HG03460 (cell line): Measurements from ENCODE around the gene MAST4.
A peak's percentile ranks its signal among the peaks of the same experiment; 100 is the strongest.

Experiments
- ATAC-seq: cut with Tn5 transposase; IDR thresholded peaks from one replicate; pipeline ENCODE4 v1.9.1; 2021; ENCODE audit not compliant: unreplicated experiment

The MAST4 gene

GRCh38 chr5:67144183-67144639 is 548.0 kb downstream of the MAST4 start:
- ATAC-seq, result no peak

- ATAC-seq, result no peak
These were observed 550.4 kb downstream of the MAST4 start for GRCh38 chr5:67146574-67146973.

- no peak for ATAC-seq
These were observed 550.8 kb downstream of the MAST4 start for GRCh38 chr5:67146981-67147380.

GRCh38 chr5:67147760-67148159 is 551.6 kb downstream of the MAST4 start:
- no peak for ATAC-seq

- ATAC-seq, result no peak
These were observed 553.1 kb downstream of the MAST4 start for GRCh38 chr5:67149057-67149950.

- ATAC-seq, result no peak
These were observed 553.8 kb downstream of the MAST4 start for GRCh38 chr5:67149951-67150523.

- no peak for ATAC-seq
These were observed 556.2 kb downstream of the MAST4 start for GRCh38 chr5:67152400-67152799.

GRCh38 chr5:67153292-67153691 is 557.1 kb downstream of the MAST4 start:
- ATAC-seq, result no peak

GRCh38 chr5:67154556-67155206 is 558.5 kb downstream of the MAST4 start:
- no peak for ATAC-seq

- ATAC-seq, result no peak
These were observed 560.9 kb downstream of the MAST4 start for GRCh38 chr5:67156976-67157583.

- ATAC-seq, result no peak
These were observed 564.1 kb downstream of the MAST4 start for GRCh38 chr5:67160272-67160671.

GRCh38 chr5:67160985-67161384 is 564.8 kb downstream of the MAST4 start:
- ATAC-seq, result no peak

- ATAC-seq, result no peak
These were observed 565.6 kb downstream of the MAST4 start for GRCh38 chr5:67161767-67162166.

GRCh38 chr5:67163231-67163756 is 567.1 kb downstream of the MAST4 start:
- no peak for ATAC-seq

GRCh38 chr5:67163863-67164595 is 567.8 kb downstream of the MAST4 start:
- no peak for ATAC-seq

GRCh38 chr5:67164856-67165525 is 568.8 kb downstream of the MAST4 start:
- ATAC-seq, result no peak

- peak; percentile 87 for ATAC-seq
These were observed 569.6 kb downstream of the MAST4 start for GRCh38 chr5:67165526-67166459.

- peak; percentile 48 for ATAC-seq
These were observed 570.5 kb downstream of the MAST4 start for GRCh38 chr5:67166460-67167285.
